GM21423 (cell line): ENCODE results near the gene DIRAS1.
"Not testable (repeated sequence)": the region's sequence is repeated elsewhere in the genome, so short reads cannot be mapped to it uniquely, and the experiment has no call there.

Source experiments
- ATAC-seq: cut with Tn5 transposase; IDR thresholded peaks from one replicate; pipeline ENCODE4 v1.9.1; 2021; ENCODE audit warnings: mild to moderate bottlenecking, moderate library complexity; ENCODE audit not compliant: unreplicated experiment

DIRAS1 gene

GRCh38 chr19:2679439-2679838 is 41.7 kb downstream of the DIRAS1 start:
- ATAC-seq, result no peak

GRCh38 chr19:2678948-2679347 is 42.2 kb downstream of the DIRAS1 start:
- ATAC-seq, result not testable (repeated sequence)

GRCh38 chr19:2678044-2678671 is 43.0 kb downstream of the DIRAS1 start:
- no peak for ATAC-seq

- ATAC-seq, result no peak
Observed at GRCh38 chr19:2676823-2677222, 44.3 kb downstream of the DIRAS1 start.

GRCh38 chr19:2675892-2676291 is 45.3 kb downstream of the DIRAS1 start:
- no peak for ATAC-seq

GRCh38 chr19:2670217-2670616 is 51.0 kb downstream of the DIRAS1 start:
- ATAC-seq, result no peak

GRCh38 chr19:2668175-2668763 is 52.9 kb downstream of the DIRAS1 start:
- ATAC-seq, result no peak

- not testable (repeated sequence) for ATAC-seq
Observed at GRCh38 chr19:2667349-2667748, 53.8 kb downstream of the DIRAS1 start.

- no peak for ATAC-seq
Observed at GRCh38 chr19:2666344-2666994, 54.7 kb downstream of the DIRAS1 start.

GRCh38 chr19:2665103-2665502 is 56.1 kb downstream of the DIRAS1 start:
- ATAC-seq, result no peak
